ENCODE data around the gene FEV.
"Not testable (repeated sequence)": the region's sequence is repeated elsewhere in the genome, so short reads cannot be mapped to it uniquely, and the experiment has no call there.

Gene FEV

DNA sequence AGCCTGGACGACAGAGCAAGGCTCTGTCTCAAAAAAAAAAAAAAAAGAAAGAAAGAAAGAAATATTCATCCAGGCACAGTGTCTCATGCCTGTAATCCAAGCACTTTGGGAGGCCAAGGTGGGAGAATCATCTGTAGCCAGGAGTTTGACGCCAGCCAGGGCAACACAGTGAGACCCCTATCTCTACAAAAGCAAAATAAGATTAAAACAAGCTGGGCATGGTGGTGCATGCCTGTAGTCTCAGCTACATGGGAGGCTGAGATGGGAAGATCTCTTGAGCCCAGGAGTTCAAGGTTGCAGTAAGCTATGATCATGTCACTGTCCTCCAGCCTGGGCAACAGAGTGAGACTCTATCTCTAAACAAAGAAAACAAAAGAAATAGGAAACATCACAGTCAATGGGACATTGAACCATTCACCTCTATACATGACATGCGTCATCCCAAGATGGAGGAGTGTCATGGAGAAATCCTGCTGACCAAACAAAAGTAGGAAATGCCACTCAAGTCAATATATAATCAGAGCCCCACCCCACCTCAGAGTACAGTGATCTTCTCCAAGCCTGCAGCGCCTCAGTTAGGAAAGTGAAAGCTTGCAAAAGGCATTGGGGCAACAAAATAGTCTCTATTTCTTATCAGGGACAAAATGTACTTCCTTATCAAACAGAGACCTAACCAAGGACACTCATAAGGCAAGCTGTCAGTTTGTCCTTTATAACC is 9.8 kb downstream of the FEV start:
- DNase-seq (ENCODE audit: low read depth): no peak

DNA sequence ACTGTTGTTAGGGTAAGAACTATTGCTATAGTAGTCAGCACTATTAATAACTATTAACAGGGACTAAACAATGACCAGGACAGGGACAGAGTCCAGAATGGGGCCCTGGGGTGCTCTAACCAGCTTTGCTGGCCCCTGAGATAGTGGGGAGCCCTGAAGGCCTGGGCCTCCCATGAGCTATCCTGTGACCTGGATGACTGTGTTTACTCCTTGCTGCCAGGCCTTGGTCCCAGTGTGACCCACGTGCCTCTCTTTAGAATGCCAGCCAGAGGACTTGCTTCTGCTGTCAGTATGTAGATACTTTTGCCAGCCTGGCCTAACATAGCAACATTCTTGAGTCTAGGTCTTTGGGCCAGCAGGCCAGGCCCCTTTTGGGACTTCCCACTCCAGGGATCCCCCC is 14.1 kb downstream of the FEV start:
- no peak for DNase-seq (ENCODE audit: low read depth)

DNA sequence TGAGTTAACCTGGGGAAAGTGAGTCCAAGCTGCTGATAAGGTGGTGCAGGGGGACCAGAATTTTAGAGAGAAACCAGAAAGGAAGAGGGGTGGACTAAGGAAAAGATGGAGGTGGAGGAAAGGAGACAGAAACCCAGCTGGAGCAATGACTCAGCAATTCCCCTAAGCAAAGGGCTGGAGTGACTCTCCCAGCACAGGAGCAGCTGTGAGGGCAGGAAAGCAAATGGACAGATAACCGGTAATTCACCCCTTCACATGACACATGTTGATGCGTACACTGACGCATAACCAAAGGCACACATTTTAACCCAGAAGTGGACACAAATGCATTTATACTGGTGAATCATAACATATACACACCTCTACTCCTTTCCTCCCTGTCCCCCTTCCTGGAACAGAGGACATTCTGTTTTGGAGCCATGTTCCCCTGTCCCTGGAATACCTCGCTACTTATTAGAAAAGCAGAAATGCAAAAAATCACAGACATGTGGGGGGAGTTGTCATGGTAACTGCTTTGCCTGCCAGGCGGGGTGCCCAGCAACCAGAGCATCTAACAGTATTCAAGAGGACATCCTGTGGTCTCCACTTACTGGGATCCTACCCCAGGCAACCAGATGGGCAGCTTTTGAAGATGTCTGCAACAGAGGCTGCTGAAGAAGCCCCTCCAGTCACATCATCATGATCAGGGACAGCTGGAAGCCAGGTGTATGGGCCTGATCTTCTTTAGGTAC is 20.8 kb downstream of the FEV start:
- no peak for DNase-seq (ENCODE audit: low read depth)

- no peak for DNase-seq (ENCODE audit: low read depth)
Observed at GRCh38 chr2:218963601-218964000, 21.4 kb downstream of the FEV start.

DNA sequence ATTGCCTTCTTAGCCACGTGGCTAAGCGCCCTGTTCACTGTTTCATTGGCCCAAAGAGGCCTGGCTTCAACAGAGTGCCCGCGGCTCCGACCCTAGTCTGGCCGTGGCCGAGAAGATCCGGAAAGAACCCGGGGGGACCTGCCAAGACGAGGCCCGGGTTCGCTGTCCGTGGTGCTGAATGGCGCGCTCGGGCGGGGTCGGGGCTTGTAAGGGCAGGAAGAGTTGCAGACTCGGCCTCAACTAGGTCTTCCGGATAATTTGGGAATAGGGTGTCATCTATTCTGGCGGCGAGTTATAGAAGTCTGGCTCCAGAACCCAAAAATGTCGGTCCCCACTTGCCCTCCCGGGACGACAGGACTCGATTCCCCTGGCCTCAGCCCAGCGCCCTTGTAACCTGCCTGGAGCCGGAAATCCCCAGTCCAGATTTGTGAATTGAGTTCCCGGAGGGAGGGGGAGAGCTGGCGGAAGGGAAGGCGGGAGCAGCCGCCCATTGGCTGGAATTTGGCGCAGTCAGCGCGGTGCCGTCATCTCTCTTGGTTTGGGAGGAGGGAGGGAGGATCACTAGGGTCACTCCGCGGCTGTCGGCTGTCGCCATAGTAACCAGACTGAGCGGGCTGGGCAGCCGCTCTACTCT is 22.0 kb downstream of the FEV start:
- no peak for DNase-seq (ENCODE audit: low read depth)

- DNase-seq (ENCODE audit: low read depth): no peak
Observed at GRCh38 chr2:218961651-218962570, 23.1 kb downstream of the FEV start.

DNA sequence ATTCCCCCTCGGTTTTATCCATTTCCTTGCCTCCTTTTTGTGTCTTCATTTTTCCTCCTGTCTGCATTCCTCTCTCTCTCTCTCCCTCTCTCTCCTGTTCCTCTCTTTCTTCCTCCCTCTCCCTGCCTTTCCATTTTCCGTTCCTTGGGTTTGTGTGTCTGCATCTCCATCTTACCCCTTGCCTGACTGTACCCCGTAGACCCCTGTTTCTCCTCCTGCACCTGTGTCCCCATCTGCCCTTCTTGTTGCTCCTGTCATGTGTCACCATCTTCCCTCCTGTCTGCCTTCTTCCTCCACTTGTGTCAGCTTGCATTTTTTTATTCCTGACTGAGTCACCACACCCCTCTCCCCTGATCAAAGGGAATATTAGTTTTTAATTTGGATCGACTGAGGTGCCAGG is 23.8 kb downstream of the FEV start:
- DNase-seq (ENCODE audit: low read depth): no peak

GRCh38 chr2:218960309-218961165 is 24.4 kb downstream of the FEV start:
- DNase-seq (ENCODE audit: low read depth): no peak

DNA sequence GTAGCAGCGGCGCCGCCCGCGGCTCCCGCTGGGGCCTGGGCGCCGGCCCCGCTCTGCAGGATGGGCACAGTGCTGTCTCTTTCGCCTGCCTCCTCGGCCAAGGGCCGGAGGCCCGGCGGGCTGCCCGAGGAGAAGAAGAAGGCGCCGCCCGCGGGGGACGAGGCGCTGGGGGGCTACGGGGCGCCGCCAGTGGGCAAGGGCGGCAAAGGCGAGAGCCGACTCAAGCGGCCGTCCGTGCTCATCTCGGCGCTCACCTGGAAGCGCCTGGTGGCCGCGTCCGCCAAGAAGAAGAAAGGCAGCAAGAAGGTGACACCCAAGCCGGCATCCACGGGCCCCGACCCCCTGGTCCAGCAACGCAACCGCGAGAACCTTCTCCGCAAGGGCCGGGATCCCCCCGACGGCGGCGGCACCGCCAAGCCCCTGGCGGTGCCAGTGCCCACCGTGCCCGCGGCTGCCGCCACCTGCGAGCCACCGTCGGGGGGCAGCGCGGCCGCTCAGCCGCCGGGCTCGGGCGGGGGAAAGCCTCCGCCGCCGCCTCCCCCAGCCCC is 25.1 kb downstream of the FEV start:
- no peak for DNase-seq (ENCODE audit: low read depth)

GRCh38 chr2:218959141-218959731 is 25.7 kb downstream of the FEV start, which contains the start of gene CDK5R2:
TSS of gene CDK5R2 (plus strand) at chr2:218959666. CDS start at chr2:218959821, 155 bp downstream.
- peak; percentile 27 for DNase-seq (ENCODE audit: low read depth)

- no peak for DNase-seq (ENCODE audit: low read depth)
Observed at GRCh38 chr2:218958276-218958675, 26.7 kb downstream of the FEV start.

GRCh38 chr2:218957671-218958070 is 27.3 kb downstream of the FEV start:
- no peak for DNase-seq (ENCODE audit: low read depth)

GRCh38 chr2:218956039-218956438 is 28.9 kb downstream of the FEV start:
- DNase-seq (ENCODE audit: low read depth): no peak

- DNase-seq (ENCODE audit: low read depth): no peak
Observed at GRCh38 chr2:218954541-218955300, 30.3 kb downstream of the FEV start.

DNA sequence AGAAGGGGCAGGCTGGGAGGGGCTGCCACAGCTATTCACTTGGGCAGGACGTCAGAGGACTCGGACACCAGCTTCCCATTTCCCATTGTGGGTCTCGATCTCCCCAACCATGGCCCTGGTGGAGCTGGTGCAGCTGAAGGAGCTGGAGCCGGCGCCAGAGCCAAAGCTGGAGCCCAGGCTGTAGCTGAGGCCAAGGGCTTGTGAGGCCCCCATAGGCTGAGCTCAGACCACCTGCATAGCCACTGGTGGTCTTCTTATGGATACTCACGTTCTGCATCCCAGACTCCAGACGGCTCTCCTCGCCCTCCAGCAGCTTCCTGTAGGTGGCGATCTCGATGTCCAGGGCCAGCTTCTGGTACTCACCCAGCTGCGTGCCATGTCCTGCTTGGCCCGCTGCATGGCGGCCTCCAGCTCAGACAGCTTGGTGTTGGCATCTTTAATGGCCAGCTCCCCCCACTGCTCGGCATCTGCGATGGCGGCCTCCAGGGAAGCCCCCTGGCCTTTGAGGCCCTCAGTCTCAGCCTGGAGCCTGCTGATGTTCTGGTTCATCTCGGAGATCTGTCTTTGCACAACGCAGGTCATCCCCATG is 31.5 kb downstream of the FEV start:
- no peak for DNase-seq (ENCODE audit: low read depth)

GRCh38 chr2:218952160-218952559 is 32.8 kb downstream of the FEV start:
- no peak for DNase-seq (ENCODE audit: low read depth)

- no peak for DNase-seq (ENCODE audit: low read depth)
Observed at GRCh38 chr2:218946621-218947020, 38.4 kb downstream of the FEV start.

- DNase-seq (ENCODE audit: low read depth): no peak
Observed at GRCh38 chr2:218944759-218945404, 40.1 kb downstream of the FEV start.

DNA sequence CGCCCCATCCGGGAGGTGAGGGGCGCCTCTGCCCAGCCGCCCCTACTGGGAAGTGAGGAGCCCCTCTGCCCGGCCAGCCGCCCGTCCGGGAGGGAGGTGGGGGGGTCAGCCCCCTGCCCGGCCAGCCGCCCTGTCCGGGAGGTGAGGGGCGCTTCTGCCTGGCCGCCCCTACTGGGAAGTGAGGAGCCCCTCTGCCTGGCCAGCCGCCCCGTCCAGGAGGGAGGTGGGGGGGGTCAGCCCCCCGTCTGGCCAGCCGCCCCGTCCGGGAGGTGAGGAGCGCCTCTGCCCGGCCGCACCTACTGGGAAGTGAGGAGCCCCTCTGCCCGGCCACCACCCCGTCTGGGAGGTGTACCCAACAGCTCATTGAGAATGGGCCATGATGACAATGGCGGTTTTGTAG is 53.2 kb downstream of the FEV start:
- DNase-seq (ENCODE audit: low read depth): not testable (repeated sequence)
